ENCODE results near the gene CCNQ.
A peak's percentile ranks its signal among the peaks of the same experiment; 100 is the strongest.

Gene CCNQ

DNA sequence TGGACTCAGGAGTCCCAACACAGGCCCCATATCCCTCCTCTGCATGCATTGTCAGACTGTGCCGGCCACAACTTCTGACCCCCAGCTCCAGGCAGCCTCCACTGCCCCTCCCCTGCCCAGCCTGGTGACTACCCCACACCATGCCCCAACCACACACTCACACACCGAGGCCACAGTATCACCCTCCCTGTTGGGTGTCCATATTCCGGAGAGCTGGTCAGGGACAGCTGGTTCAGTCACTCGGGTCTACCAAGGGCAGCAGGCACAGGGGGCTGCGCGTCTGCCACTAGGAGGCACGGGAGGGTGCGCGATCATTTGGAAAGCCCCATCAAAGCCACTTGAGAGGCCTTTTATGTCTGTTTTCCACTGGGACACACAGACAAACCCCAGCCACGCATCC lies 26.3 kb downstream of the CCNQ start:
- DNase-seq: no peak

DNA sequence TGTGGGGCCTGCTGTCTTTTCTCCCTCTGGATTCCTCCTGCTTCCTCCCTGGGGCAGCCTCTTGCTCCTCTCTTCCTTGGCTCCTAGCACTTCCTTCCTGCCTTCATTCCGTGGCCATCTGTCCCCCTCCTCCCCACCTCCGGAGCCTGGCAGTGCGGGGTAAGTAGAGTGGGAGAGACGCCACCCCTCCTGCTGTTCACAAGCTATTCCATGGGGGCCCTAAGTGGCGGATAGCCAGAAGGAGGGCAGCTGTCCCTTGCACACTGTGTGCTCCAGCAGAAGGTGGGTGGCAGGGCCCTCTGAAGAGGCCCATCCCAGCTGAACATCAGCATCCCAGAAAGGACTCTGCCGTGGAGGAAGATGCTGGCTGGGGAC lies 27.4 kb downstream of the CCNQ start:
- DNase-seq: no peak

DNA sequence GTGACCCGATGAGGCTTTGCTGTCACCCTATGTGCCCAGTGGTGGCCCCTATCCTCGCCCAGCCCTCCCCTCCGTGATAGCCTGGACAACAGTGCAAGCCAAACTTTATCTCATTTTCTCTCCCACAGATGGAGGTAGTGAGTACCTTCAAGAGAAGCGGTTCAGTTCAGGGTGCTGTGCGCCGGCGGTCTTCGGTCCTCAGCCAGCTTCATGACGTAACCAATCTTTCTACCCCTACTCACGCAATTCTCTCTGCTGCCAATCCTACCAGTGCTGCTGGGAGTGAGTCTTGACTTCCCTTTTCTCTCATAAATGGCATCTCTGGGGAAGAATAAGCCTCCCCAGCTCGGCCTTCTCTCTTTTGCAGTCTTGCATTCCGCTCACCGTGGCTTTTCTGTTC lies 29.5 kb downstream of the CCNQ start:
- no peak for DNase-seq

DNA sequence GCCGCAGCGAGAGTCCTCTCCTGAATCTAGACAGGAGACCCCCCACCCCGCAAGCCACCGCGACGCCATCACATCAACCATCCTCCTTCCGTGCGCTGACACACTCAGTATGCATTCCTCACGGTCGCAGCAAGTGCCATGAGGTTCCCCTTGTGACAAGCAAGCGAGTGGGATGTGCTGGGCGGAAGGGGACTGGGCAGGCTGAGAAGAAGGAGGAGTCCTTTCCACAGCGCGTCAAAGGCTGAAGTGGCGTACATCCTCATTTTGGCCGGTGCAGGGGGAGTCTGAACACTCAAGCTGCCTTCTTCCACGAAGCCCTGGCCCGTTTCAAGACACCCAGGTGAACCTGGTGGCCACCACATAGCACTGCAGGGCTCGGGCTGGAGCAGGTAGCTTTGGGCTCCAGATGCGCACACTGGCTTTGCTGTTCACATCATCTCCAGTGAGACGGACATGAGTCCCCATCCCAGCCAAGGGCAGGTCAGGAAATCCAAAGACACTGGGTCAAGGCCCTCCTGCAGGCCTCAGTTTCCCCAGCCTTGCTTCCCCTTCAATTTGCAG lies 30.4 kb downstream of the CCNQ start:
- DNase-seq: no peak

DNA sequence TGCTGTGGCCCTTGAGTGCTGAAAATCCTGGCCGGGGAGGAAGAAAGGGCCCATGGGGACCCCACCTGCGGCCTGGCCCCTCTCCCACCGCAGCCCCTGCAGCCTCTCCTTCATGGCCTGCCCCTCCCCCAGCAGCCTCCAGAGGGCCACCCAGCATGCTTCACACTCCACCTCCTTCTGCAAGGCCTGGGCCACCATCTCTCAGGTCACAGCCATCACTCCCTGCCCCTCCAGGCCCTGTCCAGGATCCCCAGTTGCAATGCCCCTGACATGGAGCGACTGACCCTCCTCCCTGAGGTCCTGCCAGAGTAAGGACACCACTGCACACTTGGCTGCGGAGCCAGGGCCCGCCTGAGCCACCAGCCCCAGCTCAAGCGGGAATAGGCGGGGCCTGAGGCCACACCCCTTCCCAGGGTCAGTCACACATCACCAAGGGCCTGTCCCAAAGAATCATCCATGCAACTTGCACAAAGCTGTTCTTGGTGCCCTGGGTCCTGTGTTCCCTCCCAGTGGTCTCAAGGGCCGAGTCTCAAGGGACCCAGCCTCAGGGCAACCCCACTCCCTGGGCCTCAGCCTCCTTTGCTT lies 32.9 kb downstream of the CCNQ start:
- no peak for DNase-seq

DNA sequence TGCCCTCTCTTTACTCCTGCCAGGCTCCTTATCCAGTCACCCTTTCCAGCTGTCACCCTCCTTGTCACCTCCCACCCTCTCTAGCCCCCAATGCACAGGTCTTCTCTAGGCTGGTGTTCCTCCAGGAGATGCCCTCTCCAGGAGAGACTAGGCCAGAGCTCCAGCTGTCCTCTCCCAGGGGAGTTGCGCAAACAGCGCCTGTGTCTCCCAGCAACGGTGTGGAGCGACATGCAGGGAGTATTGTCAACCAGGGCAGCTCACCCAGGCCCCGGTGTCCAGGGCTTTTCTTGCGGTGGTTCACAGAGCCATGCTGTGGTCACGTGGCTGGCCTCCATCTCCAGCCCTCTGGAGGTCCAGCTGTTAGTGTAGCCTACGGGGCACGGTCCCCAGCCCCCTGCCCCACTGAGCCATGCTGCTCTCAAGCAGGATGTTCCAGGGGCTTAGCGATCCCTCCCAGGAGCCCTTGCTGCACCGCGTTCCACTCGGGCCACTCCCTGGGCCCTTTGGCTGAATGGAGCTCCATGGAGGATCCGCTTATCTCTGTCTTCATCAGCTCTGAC lies 34.8 kb downstream of the CCNQ start:
- DNase-seq: no peak

DNA sequence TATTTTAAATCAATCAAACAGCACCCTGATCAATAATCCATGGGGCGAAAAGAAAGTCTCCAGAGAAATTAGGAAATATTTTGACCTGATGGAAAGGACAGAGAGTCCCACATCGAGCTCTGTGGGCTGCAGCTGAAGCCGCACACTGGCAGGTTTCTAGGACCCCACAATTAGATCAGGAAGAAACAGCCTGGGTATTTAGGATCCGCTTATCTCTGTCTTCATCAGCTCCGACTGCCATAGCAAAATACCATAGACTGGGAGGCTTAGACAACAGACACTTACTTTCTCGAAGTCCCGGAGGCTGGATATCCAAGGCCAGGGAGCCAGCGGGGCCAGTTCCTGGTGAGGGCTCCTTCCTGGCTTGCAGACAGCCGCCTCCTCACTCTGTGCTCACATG lies 36.4 kb downstream of the CCNQ start:
- no peak for DNase-seq

DNA sequence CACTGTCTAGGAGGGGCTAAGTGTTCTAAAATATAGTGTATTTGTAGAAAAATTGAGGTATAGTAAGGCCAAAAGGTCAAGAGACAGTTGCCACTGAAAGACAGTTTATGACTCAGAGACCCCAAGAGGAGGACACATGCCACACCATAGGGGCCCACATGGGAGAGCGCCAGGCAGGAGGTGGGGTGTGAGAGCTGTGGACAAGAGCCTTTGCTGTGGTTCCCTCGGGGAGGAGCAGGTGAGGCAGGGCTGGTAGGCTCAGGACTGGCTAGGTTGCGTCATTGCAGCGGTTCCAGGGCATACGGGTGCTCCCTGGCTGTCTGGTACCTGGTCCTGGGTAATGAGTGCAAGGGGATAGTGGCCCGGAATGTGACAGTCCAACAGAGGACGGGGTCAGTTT lies 37.6 kb downstream of the CCNQ start:
- DNase-seq: no peak

DNA sequence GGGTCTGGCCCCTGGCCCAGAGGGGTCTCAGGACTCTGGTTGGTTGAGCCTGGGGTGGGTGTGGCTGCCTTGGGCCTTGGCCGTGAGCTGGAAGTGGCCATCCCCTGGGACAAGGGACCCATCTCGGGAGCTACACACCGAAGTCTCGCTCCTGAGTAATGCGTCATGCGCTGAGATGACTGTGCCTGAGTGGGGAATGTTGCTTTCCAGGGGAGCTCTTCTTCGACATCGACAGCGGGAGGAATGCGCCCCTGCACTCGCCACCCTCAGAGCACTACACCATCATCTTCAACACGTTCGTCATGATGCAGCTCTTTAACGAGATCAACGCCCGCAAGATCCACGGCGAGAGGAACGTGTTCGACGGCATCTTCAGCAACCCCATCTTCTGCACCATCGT lies 38.5 kb downstream of the CCNQ start:
- DNase-seq: no peak

DNA sequence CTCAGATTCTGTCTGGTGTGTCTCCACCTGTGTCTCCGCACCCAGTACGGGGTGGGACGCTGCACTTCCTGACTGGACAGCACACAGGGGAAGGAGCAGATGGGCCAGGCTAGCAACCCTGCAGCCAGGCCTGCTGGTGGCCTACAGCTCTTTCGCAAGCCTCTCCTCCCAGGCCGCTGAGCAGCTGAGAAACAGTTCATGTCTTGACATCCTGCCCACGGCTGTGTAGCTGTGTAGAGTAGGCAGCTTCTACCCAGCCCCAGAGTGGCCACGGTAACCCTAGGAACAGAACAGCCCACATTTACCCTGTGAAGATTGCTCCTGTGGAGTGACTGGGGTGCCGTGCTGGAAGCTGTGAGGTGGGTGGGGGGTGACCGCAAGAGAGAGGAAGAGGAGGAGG lies 38.9 kb downstream of the CCNQ start:
- DNase-seq: no peak

DNA sequence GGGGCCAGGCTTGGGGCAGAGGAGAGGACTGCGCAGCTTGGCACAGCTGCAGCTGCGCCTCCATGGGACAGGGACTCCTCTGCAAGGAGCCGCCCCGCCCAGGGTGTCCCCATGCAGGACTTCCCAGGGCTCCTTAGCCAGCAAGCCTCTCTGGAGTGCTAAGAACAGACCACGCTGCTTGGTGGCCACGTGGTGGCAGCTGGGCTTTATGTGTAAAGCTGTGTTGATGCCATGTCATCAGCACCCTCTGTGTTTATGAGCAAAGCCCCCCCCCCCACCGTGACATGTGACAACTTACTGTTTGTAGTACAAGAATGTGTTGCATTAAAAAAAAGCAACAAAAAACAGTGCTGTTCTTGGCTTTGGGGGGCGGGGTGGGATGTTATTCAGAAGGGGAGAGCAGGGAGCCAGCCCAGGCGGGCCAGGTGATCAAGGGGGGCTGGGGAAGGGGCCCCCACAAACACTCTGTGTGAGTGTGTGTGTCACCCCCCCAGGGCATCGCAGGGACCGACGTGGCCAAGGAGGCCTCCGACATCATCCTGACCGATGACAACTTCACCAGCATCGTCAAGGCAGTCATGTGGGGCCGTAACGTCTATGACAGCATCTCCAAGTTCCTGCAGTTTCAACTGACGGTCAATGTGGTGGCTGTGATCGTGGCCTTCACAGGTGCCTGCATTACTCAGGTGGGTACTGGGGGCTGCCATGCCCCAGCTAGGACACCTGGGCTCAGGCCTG lies 41.2 kb downstream of the CCNQ start:
- no peak for DNase-seq

DNA sequence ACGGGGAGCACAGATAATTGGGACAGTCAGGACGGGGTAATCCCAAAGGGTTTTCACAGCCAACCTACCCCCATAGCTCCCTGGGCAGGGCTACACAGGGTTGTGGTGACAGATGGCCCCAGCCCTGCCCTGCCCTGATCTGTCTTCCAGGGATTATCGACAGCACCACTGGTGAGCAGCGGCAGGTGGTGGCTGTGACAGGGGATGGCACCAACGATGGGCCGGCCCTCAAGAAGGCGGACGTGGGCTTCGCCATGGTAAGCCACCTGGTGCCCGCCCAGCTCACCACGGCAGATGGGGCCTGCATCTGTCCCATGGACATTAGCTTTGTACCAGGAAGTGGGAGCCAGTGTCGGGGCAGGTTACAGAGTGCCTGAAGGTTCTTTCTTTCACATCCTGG lies 42.2 kb downstream of the CCNQ start:
- DNase-seq: no peak

DNA sequence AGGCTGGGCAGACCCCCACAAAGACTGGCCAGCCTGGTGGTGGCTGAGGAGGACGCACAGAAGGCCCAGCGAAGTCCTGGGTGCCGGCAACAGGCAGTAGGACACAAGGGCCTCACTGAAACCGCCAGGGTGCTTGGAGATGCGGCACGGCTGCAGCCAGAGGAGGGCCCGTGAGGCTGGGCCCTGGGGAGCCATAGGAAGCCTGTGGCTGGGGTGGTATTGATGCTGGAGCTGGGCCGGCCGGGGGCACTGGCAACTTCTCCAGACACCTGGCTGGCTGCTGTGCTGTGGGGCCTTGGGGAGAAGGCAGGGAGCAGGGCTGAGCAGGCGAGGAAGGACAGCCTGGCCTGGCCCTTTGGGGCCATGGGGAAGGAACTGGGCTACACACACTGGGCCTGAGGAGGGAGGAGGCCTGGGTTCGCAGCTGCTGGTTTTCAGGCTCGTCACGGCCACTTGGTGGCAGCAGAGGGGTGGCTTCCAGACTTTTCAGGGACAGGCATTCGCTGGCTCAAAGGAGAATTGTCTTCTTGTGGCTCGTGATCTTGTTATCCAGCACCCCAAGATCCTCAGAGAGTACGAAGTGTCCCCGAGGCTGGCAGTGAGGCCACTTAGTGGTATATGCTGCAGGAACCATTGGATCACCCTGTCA lies 44.3 kb downstream of the CCNQ start:
- peak; percentile 40 for DNase-seq

DNA sequence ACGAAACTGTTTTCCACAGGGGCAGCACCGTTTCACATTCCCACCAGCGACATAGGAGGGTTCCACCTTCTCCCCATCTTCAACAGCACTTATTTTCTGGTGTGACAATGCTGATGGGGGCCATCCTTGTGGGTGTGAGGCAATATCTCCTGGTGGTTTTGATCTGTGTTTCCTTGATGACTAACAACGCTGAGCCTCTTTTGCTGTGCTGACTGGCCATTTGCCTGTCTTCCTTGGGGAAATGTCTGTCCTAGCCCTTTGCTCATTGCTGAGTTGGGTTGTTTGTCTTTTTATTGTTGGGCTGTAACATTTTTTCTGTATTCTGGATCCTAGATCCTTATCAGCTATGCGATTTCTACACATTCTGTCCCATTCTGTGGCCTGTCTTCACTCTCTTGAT lies 47.8 kb downstream of the CCNQ start:
- peak; percentile 15 for DNase-seq

DNA sequence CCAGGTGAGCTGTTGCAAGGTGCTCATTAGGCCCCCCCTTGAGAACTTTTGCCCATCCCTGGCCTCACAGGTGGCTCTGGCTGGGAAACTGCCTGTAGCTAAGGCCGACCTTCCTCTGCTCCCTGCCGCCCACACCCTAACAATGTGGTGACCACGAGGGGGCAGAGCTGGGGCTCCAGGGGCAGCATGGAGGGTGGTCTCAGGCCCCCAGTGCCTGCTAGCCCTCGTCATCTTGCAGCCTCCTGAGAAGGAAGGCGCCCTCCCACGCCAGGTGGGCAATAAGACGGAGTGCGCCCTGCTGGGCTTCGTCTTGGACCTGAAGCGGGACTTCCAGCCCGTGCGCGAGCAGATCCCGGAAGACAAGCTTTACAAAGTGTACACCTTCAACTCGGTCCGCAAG lies 49.1 kb downstream of the CCNQ start:
- DNase-seq: no peak

DNA sequence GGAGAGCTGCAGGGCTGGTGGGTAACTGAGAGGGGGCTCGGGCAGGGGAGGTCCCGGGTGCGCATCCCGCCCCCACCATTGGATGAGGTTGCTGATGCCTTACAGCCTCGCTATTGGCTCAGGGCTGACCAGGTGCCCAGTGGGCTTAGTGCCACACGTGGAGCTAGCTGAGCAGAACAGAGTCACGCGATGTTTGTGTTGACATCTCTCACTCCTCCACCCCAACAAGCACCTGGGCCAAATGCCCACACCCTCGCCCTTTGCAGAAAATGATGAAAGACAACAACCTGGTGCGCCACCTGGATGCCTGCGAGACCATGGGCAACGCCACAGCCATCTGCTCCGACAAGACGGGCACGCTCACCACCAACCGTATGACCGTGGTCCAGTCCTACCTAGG lies 49.7 kb downstream of the CCNQ start:
- DNase-seq: no peak

DNA sequence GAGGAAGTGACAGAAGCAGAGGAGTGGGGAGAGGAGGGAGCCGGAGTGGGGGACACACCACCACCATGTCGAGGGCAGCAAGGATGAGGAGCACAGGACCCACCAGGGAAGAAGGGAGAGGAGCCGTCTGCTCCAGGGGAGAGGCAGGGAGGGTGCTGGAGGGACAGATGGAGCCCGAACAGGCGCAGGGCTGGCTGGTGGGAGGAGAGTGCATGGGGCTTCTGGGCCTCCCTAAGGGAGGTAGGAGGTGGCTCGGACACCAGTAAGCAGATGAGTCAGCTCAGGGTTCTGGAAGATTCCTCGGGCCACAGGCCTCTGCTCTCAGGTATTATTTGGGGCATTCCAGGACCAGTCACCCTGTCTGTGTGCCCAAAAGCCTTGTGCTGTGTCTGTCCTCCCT lies 51.7 kb downstream of the CCNQ start:
- no peak for DNase-seq

DNA sequence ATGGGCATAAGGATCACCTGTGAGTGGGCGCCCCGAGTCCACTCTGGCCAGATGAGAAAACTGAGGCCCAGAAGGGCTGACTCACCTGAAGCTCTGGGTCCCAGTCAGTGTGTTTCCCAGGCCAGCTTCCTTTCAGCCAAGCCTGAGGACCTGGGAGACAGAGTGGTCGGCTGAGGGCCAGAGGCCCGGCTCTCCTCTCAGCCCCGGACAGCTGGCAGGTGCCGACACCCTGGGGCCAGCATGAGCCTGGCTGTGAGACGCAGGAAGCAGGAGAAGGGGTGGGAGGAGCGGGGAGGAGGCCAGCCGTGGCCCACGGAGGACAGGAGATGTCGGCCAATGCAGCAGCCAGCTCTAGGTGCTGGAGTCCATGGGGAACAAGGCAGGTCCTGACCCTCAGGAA lies 52.6 kb downstream of the CCNQ start:
- DNase-seq: no peak

DNA sequence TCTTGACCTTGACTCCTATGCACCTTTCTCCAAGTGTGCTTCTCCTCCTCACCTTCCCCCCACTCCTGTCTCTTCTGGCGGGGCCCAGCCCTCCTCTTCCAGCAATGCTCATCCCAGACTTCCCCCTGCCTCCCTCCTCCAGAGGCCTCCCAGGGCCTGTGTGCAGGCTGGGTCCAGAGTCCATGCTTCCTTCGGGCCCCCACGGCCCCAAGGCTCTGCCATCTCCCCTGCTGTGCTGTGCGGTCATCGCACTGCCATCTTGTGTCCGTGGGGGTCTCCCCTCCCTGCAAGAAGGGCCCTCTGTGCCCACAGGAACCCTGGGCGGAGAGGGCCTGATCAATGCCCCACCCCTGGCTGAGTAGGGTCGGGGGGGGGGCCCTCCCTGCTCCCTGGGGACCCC lies 54.2 kb downstream of the CCNQ start:
- DNase-seq: no peak

DNA sequence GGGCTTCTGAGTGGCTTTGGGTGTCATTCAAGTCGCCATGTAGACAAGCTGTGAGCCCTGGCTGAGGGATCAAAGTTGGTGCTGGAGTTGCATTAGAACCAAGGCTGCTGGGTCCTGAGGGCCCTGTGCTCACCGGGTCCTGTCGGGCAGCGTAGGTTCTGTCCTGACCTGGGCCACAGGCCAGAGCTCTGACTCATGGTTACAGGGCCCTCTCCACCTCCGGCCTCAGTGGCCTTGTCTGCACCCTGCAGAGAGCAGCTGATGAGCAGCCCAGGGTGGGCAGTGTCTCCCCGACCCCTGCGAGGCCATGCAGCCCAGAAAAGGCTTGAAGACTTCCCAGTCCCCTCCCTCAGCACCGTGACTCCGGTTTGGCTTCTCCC lies 59.0 kb downstream of the CCNQ start:
- no peak for DNase-seq

DNA sequence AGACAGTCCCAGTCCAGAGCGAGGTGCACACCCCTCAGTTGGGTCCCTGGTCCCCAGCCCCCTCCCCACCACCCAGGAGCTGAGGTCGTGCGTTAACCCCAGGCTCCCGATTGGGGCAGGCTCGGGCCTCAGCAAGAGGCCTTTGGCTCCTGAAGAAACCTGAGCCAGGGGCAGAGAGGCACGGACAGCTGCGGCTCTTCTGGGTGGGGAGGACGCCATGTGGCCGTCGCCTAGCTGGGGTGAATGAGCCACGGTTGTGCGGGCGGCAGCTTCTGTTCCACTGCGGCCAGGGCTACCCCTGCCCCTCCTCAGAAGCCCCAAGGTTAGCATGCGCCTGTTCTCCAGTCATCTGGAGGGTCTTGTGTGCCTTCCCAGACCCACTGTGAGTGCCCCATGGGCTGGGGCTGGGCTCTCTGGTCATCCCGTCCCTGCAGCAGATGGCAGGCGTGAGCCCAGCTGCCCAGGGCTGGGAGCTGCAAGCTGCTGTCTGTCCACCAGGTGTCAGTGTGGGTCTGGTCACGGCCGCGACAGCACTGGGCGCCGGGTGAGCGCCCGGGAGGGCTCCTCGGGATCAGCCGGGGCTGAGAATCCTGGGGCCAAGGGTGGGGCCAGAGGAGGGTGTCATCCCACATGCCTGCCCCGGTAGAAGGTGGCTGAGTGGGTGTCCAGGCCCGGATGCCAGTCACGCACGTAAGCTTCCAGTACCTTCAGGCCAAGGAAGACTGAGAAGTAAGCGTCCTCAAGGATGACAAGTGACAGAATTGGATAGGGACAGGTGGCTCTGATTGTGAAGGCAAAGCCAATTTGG lies 59.6 kb downstream of the CCNQ start:
- DNase-seq: peak; percentile 48

DNA sequence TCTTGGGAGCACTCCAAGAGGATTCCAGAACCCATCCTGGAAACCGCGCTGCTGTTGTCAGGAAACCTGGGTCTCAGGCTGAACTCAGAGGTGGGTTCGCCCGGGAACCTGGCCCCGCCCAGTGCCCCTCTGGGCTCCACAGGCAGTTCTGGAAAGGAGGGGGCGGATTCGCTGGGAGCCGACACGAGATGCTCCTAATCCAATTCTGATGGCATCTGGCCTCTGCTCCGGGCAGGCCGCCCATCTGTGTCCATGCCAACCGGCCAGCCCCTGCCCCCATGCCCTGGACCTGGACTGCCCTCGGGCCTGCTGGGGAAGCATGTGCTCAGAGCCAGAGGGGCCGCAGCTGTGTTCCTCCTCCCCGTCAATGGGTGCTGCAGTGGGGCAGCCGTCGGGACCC lies 60.5 kb downstream of the CCNQ start:
- DNase-seq: no peak

All from fibroblast of skin of scalp (primary cell).